HEK293 (cell line): ENCODE data around the gene FYB1.

Experiments used
- CTCF ChIA-PET: fragments of 350-600 bp; formaldehyde crosslinking; extraction: SDS; loops from one replicate; lab custom pipeline; 2021; ENCODE audit warnings: antibody characterized with exemption; lab: Yijun Ruan, JAX
- POLR2A ChIA-PET: fragments of 300-600 bp; formaldehyde crosslinking; extraction: SDS; loops from one replicate; lab custom pipeline; 2020; ENCODE audit warnings: antibody characterized with exemption, inconsistent platforms; lab: Yijun Ruan, JAX
- H3K27ac ChIP-seq: fragments of 200-500 bp; sonication (Bioruptor generic); 2 replicates; pipeline ENCODE4 v1.5.1; 2014; ENCODE audit warnings: low read depth, low read length, control low read depth, inconsistent platforms; ENCODE audit errors: extremely low read depth
- H3K36me3 ChIP-seq, 2 experiments: fragments of 200-500 bp in 1 of 2; sonication (Bioruptor generic) in 1 of 2; 1 replicate in 1 of 2; 2 replicates in 1 of 2; pipeline ENCODE4 v1.5.1; 2014 to 2017; ENCODE audit warnings: inconsistent platforms in 2 of 2, low read length in 2 of 2; ENCODE audit not compliant: control insufficient read depth in 2 of 2, insufficient read depth in 1 of 2
- H3K4me1 ChIP-seq: fragments of 200-500 bp; sonication (Bioruptor generic); 2 replicates; pipeline ENCODE4 v1.5.1; 2014; ENCODE audit warnings: mild to moderate bottlenecking, low read length, inconsistent platforms; ENCODE audit not compliant: control insufficient read depth, insufficient read depth
- H3K4me3 ChIP-seq: 2 replicates; pipeline ENCODE4 v1.5.1; 2011; ENCODE audit warnings: low read depth, mild to moderate bottlenecking, control low read depth, low read length, moderate library complexity
- H3K9me3 ChIP-seq: fragments of 200-500 bp; sonication (Bioruptor generic); 2 replicates; pipeline ENCODE4 v1.5.1; 2014; ENCODE audit warnings: low read depth, low read length, inconsistent platforms; ENCODE audit not compliant: control insufficient read depth, insufficient read depth
- EGR2 ChIP-seq: fragments of 450-650 bp; formaldehyde crosslinking; IDR thresholded peaks from 2 replicates; pipeline ENCODE4 v1.5.1; 2016; ENCODE audit warnings: low read depth, missing biosample characterization, missing genetic modification characterization
- FEZF1 ChIP-seq: fragments of 450-650 bp; formaldehyde crosslinking; IDR thresholded peaks from 2 replicates; pipeline ENCODE4 v1.5.1; 2016; ENCODE audit warnings: missing biosample characterization, missing genetic modification characterization
- HOXD13 ChIP-seq: sonication (generic); formaldehyde crosslinking; IDR thresholded peaks from 2 replicates; pipeline ENCODE4 v1.8.0; 2022; ENCODE audit warnings: missing genetic modification reagents, borderline replicate concordance
- OSR2 ChIP-seq: fragments of 450-650 bp; formaldehyde crosslinking; IDR thresholded peaks from 2 replicates; pipeline ENCODE4 v1.5.1; 2016; ENCODE audit warnings: missing biosample characterization, missing genetic modification characterization
- SP3 ChIP-seq: fragments of 450-650 bp; formaldehyde crosslinking; IDR thresholded peaks from 2 replicates; pipeline ENCODE4 v1.5.1; 2016; ENCODE audit warnings: missing biosample characterization, missing genetic modification characterization
- ZBTB48 ChIP-seq: fragments of 450-650 bp; formaldehyde crosslinking; IDR thresholded peaks from 2 replicates; pipeline ENCODE4 v1.5.1; 2016; ENCODE audit warnings: missing biosample characterization, missing genetic modification characterization
- ZNF138 ChIP-seq: fragments of 450-650 bp; formaldehyde crosslinking; IDR thresholded peaks from 2 replicates; pipeline ENCODE4 v1.5.1; 2016; ENCODE audit warnings: missing biosample characterization, missing genetic modification characterization, borderline replicate concordance
- ZNF18 ChIP-seq: fragments of 450-650 bp; formaldehyde crosslinking; IDR thresholded peaks from 2 replicates; pipeline ENCODE4 v1.5.1; 2016; ENCODE audit warnings: missing biosample characterization, missing genetic modification characterization
- ZNF274 ChIP-seq, 2 experiments: fragments of 200-500 bp in 1 of 2; fragments of 450-650 bp in 1 of 2; sonication (Bioruptor generic) in 1 of 2; formaldehyde crosslinking in 1 of 2; IDR thresholded peaks; 2 replicates each; pipeline versions ENCODE4 v1.5.1 to v1.6.1; 2014 to 2016; ENCODE audit warnings: borderline replicate concordance in 1 of 2, inconsistent platforms in 1 of 2, low read length in 1 of 2, missing biosample characterization in 1 of 2, missing genetic modification characterization in 1 of 2
- ZNF280C ChIP-seq: fragments of 450-650 bp; formaldehyde crosslinking; IDR thresholded peaks from 2 replicates; pipeline ENCODE4 v1.5.1; 2016; ENCODE audit warnings: missing biosample characterization, missing genetic modification characterization
- ZNF335 ChIP-seq: fragments of 450-650 bp; formaldehyde crosslinking; conservative IDR thresholded peaks from 2 replicates; pipeline ENCODE4 v1.5.1; 2016; ENCODE audit warnings: missing biosample characterization, missing genetic modification characterization
- ZNF473 ChIP-seq: fragments of 450-650 bp; formaldehyde crosslinking; IDR thresholded peaks from 2 replicates; pipeline ENCODE4 v1.5.1; 2017; ENCODE audit warnings: missing biosample characterization, missing genetic modification characterization
- ZNF544 ChIP-seq: fragments of 450-650 bp; formaldehyde crosslinking; IDR thresholded peaks from 2 replicates; pipeline ENCODE4 v1.5.0; 2017; ENCODE audit warnings: missing biosample characterization, missing genetic modification characterization
- ZNF624 ChIP-seq: fragments of 450-650 bp; formaldehyde crosslinking; IDR thresholded peaks from 2 replicates; pipeline ENCODE4 v1.5.1; 2017; ENCODE audit warnings: missing biosample characterization, missing genetic modification characterization
- ZNF664 ChIP-seq: fragments of 450-650 bp; formaldehyde crosslinking; IDR thresholded peaks from 2 replicates; pipeline ENCODE4 v1.5.1; 2016; ENCODE audit warnings: missing biosample characterization, missing genetic modification characterization
- ZNF692 ChIP-seq: fragments of 450-650 bp; formaldehyde crosslinking; IDR thresholded peaks from 2 replicates; pipeline ENCODE4 v1.5.1; 2016; ENCODE audit warnings: missing biosample characterization, missing genetic modification characterization
- ZNF76 ChIP-seq: fragments of 450-650 bp; formaldehyde crosslinking; IDR thresholded peaks from 2 replicates; pipeline ENCODE4; 2016; ENCODE audit warnings: low read depth, missing biosample characterization, missing genetic modification characterization, borderline replicate concordance
- TF ChIP-seq, protein P1 (sequence below): fragments of 450-650 bp; formaldehyde crosslinking; IDR thresholded peaks from 2 replicates; pipeline ENCODE4 v1.5.1; 2017; ENCODE audit warnings: missing biosample characterization, missing genetic modification characterization
- TF ChIP-seq, protein P2 (sequence below): fragments of 450-650 bp; formaldehyde crosslinking; IDR thresholded peaks from 2 replicates; pipeline ENCODE4 v1.5.1; 2016; ENCODE audit warnings: missing biosample characterization, missing genetic modification characterization

FYB1 gene

DNA sequence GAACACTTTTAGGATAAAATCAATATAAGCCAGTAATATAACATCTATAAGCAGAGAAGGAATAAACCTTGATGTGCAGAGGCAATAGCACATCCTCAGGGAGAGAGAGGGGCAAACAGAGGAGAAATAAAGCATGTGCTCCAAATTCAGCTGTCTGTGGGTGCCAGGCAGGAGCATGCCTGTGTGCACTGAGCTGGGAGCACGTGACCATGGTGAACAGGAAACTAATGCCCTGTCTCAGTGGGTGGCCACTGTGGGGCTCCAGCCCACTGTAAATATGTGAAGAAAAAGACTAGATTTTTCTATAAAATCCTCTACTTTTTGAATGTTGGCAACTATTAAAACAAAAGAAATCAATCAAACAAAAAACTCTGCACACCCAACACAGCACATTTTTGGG is 55.3 kb downstream of the FYB1 start (continued):
- TF ChIP-seq ZNF473 (no peak), EGR2 (no peak), ZNF138 (no peak), ZNF692 (tag by site-specific recombination) (no peak), ZNF274 (IDR thresholded peaks at IDR 0.05; ENCODE audit: low read length) (no peak), ZNF274 (tag by site-specific recombination; IDR thresholded peaks at IDR 0.05; ENCODE audit: borderline replicate concordance) (no peak)
- TF ChIP-seq, protein P1, sequence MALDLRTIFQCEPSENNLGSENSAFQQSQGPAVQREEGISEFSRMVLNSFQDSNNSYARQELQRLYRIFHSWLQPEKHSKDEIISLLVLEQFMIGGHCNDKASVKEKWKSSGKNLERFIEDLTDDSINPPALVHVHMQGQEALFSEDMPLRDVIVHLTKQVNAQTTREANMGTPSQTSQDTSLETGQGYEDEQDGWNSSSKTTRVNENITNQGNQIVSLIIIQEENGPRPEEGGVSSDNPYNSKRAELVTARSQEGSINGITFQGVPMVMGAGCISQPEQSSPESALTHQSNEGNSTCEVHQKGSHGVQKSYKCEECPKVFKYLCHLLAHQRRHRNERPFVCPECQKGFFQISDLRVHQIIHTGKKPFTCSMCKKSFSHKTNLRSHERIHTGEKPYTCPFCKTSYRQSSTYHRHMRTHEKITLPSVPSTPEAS (tag by site-specific recombination), result no peak
- TF ChIP-seq, all 188 proteins: peak for 0

DNA sequence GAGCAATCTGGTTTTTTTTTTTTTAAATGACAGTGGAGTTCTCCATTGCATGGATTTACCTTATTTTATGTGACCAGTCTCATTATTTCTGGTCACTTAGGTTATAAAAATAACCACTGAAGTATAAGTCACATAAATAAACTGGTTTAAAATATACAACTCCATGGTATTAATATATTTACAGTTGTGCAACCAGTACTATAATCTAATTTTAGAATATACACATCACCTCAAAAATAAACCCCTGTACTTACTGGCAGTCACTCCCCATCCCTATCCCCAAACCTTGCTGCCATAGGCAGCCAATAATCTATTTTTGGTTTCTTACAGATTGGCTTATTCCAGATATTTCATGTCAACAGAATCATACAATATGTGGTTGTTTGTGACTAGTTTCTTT is 57.8 kb downstream of the FYB1 start:
- POLR2A ChIA-PET, result no interaction called here
- H3K27ac ChIP-seq, result no peak overlapping the region
- CTCF ChIA-PET, result no interaction called here
- TF ChIP-seq ZNF664 (tag by site-specific recombination) (no peak), ZNF544 (tag by site-specific recombination) (no peak), ZNF624 (tag by site-specific recombination) (no peak)
- TF ChIP-seq, all 188 proteins: peak for 0
- H3K4me1 ChIP-seq, result no peaks in the 10 kb centered on the region
- no peak overlapping the region for H3K4me3 ChIP-seq
- no peaks in the 10 kb centered on the region for H3K9me3 ChIP-seq
- no peaks in the 10 kb centered on the region for H3K36me3 ChIP-seq

DNA sequence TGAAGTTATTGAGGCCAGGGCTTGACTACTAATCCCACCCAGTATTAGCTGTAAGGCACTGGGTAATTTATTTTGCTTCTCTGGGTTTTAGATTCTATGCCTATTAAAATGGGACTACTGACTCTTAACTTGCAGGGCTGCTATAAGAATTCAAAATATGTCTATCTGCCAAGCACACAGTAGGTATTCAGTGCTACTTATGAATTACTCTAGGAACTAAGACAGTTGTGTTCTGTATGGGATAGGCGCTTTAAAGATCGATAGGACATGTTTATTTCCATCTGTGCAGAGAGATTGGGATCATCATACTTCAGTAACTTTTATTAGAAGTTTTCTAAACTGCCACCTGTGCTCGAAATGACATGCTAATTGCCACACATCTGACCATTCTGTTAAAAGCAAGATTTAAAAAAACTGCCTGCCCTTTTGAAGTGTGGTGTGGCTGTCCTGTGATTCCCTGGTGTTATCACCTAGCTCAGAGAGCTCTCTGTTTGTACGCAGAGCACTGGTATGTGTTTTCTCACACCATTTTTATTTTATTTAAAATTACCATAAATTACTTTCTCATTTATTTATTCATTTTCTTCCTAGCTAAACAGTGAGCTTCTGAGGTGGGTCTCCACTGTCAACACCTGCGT is 58.7 kb downstream of the FYB1 start:
- TF ChIP-seq FEZF1 (tag by site-specific recombination) (no peak), HOXD13 (CRISPR knock-in tag) (no peak), ZNF335 (tag by site-specific recombination) (no peak), ZNF18 (no peak), OSR2 (no peak), SP3 (tag by site-specific recombination) (no peak), ZBTB48 (tag by site-specific recombination) (no peak), ZNF280C (tag by site-specific recombination) (no peak), ZNF76 (no peak)
- TF ChIP-seq, protein P1 (tag by site-specific recombination), result no peak
- TF ChIP-seq, protein P2, sequence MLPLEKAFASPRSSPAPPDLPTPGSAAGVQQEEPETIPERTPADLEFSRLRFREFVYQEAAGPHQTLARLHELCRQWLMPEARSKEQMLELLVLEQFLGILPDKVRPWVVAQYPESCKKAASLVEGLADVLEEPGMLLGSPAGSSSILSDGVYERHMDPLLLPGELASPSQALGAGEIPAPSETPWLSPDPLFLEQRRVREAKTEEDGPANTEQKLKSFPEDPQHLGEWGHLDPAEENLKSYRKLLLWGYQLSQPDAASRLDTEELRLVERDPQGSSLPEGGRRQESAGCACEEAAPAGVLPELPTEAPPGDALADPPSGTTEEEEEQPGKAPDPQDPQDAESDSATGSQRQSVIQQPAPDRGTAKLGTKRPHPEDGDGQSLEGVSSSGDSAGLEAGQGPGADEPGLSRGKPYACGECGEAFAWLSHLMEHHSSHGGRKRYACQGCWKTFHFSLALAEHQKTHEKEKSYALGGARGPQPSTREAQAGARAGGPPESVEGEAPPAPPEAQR (tag by site-specific recombination), result no peak
- Histone ChIP-seq H3K36me3 (no peaks in the 10 kb centered on the region), H3K4me1 (no peaks in the 10 kb centered on the region), H3K4me3 (no peak overlapping the region), H3K27ac (no peak overlapping the region), H3K9me3 (no peaks in the 10 kb centered on the region)
- CTCF ChIA-PET, result no interaction called here
- POLR2A ChIA-PET, result no interaction called here
